Gastroesophageal sphincter (tissue), 3 donors: Measurements from ENCODE around the gene SUPT16H.

Experiments
- CTCF ChIP-seq, 4 experiments: fragments of 200-600 bp in 2 of 4; fragments of 450-650 bp in 2 of 4; sonication (generic) in 1 of 4; IDR thresholded peaks; one replicate each; pipeline ENCODE4 v1.5.1; 2017 to 2019; ENCODE audit warnings: antibody characterized with exemption in 4 of 4, mild to moderate bottlenecking in 2 of 4, moderate library complexity in 2 of 4
- EP300 ChIP-seq: sonication (generic); formaldehyde crosslinking; IDR thresholded peaks from one replicate; pipeline ENCODE4 v1.6.1; 2017; ENCODE audit warnings: antibody characterized with exemption, mild to moderate bottlenecking
- POLR2A ChIP-seq, 2 donors: fragments of 450-650 bp; IDR thresholded peaks; one replicate each; pipeline ENCODE4 v1.6.1; 2017; ENCODE audit warnings: antibody characterized with exemption in 2 of 2, mild to moderate bottlenecking in 2 of 2, moderate library complexity in 1 of 2

GRCh38 chr14:21431126-21431525 lies 47.3 kb upstream of the SUPT16H start:
- TF ChIP-seq POLR2A (IDR thresholded peaks at IDR 0.05), result no peak
- TF ChIP-seq CTCF (IDR thresholded peaks at IDR 0.05), result no peak
- no peak for TF ChIP-seq EP300
